GM15510 (cell line): ENCODE data around the gene HNF1B.

Experiments used
- POLR2A ChIP-seq: IDR thresholded peaks from 3 replicates; pipeline ENCODE4 v1.6.1; 2011; ENCODE audit warnings: borderline replicate concordance; ENCODE audit not compliant: insufficient read length; ENCODE audit errors: extremely low read depth

HNF1B gene

GRCh38 chr17:37726248-37726647, 18.6 kb downstream of the HNF1B start:
- no peak for TF ChIP-seq POLR2A

- no peak for TF ChIP-seq POLR2A
Observed at GRCh38 chr17:37725601-37726146, 19.2 kb downstream of the HNF1B start.

- TF ChIP-seq POLR2A, result no peak
Observed at GRCh38 chr17:37725021-37725595, 19.8 kb downstream of the HNF1B start.

- no peak for TF ChIP-seq POLR2A
Observed at GRCh38 chr17:37720989-37721388, 23.9 kb downstream of the HNF1B start.

GRCh38 chr17:37719866-37720265, 25.0 kb downstream of the HNF1B start:
- no peak for TF ChIP-seq POLR2A

GRCh38 chr17:37718324-37719048, 26.4 kb downstream of the HNF1B start:
- TF ChIP-seq POLR2A, result no peak

- no peak for TF ChIP-seq POLR2A
Observed at GRCh38 chr17:37717627-37718323, 27.1 kb downstream of the HNF1B start.

- no peak for TF ChIP-seq POLR2A
Observed at GRCh38 chr17:37714897-37715296, 30.0 kb downstream of the HNF1B start.

- TF ChIP-seq POLR2A, result no peak
Observed at GRCh38 chr17:37713624-37714023, 31.2 kb downstream of the HNF1B start.

- TF ChIP-seq POLR2A, result no peak
Observed at GRCh38 chr17:37713028-37713431, 31.8 kb downstream of the HNF1B start.

GRCh38 chr17:37711113-37711512, 33.7 kb downstream of the HNF1B start:
- TF ChIP-seq POLR2A, result no peak

GRCh38 chr17:37710344-37710886, 34.4 kb downstream of the HNF1B start:
- TF ChIP-seq POLR2A, result no peak

GRCh38 chr17:37708616-37709212, 36.1 kb downstream of the HNF1B start:
- TF ChIP-seq POLR2A, result no peak

GRCh38 chr17:37708008-37708615, 36.7 kb downstream of the HNF1B start:
- no peak for TF ChIP-seq POLR2A
